Dedifferentiated amniotic fluid mesenchymal stem cell (primary cell): ENCODE data around the gene FHIP1B.

Experiments used
- DNase-seq: peaks from one replicate; pipeline ENCODE4 v3.0.0-alpha.2; 2016; ENCODE audit errors: extremely low spot score

FHIP1B gene

GRCh38 chr11:6201481-6201880 lies 33.0 kb downstream of the FHIP1B start:
- no peak for DNase-seq

GRCh38 chr11:6200975-6201374 lies 33.5 kb downstream of the FHIP1B start:
- no peak for DNase-seq

GRCh38 chr11:6199174-6199810 lies 35.1 kb downstream of the FHIP1B start, which contains the start of gene OR52W1:
Gene OR52W1 (plus strand): TSS chr11:6199224. CDS start chr11:6199224, 0 bp downstream.
- DNase-seq, result no peak

GRCh38 chr11:6197466-6198200 lies 36.8 kb downstream of the FHIP1B start:
- no peak for DNase-seq

- DNase-seq, result no peak
Observed at GRCh38 chr11:6196396-6196795, 38.0 kb downstream of the FHIP1B start.

DNA sequence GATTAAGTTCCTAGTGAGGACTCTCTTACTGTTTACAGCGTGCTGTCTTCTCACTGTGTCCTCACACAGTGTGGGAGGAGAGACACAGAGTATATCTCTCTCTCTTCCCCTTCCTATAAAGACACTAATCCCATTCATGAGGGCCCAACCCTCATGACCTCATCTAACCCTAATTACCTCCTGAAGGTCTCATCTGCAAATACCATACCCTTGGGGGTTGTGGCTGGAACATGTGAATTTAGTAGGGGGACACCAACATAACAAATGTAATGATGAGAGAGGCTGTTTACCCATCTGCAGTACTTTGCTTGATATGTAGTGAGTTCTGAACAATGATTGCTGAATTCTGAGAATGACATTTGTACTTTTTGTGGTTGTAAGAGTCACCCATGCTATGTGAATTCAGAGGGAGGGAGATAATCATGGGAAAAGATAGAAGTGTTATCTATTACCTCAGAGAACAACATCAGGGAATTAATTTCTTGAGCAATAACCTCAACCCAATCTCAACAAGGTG lies 40.3 kb downstream of the FHIP1B start:
- DNase-seq, result no peak

DNA sequence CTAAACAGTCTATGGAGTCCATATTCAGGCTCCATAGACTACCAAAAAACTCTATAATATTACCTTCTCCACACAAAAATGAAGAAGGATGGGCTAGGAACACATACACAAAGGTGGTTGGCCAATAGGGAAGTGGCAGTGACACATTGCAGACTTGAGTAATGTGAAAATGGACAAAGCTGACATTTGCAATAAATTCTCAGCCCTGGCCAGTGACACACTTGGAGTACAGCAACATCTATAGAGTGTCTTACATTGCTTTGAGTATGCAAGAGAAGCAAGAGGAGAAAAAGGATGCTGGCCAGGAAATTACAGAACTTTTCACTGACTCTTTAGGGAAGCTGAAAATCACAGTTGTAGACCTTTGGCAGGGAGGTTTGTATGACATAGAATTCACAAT lies 42.7 kb downstream of the FHIP1B start:
- no peak for DNase-seq

DNA sequence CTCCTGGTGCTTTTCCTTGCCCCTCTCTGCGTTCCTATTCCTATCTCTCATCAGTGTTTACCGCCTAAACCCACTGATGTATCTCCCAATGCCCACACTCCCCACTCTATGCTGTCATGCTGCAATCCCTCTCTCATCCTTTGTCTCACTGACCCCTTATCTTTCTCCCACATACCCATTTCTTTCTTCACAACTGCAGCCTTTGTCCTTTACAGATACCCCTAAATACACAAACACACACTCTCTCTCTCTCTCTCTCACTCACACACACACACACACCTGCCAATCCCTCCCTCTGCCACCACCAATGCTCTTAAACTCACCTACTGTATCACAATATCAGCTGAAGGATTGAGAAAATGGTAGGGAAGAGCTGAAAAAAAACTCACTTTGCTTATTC lies 59.0 kb downstream of the FHIP1B start:
- no peak for DNase-seq

GRCh38 chr11:6170226-6170625 lies 64.2 kb downstream of the FHIP1B start, which contains the start of gene OR52B2:
Gene OR52B2 (minus strand): TSS chr11:6170326. CDS start chr11:6170326, 0 bp downstream.
- DNase-seq, result no peak
